Measurements from ENCODE around the gene ESAM. TPM values are rescaled to one million over a fixed set of nuclear protein-coding genes. Genes with fewer than 3 reads are reported as not detected.

The ESAM gene
- total RNA-seq, 1 experiment from 2014 or later = 5.3 TPM

- Mint-ChIP-seq H3K27me3 (ENCODE audit: insufficient read depth, unreplicated experiment) (no peaks in the 10 kb centered on the region), H3K36me3 (ENCODE audit: insufficient read depth, unreplicated experiment) (peaks cover under 1% of the 10 kb centered on the region), H3K9me3 (ENCODE audit: unreplicated experiment) (no peaks in the 10 kb centered on the region), H3K4me3 (ENCODE audit: unreplicated experiment) (no peak overlapping the region), H3K27ac (ENCODE audit: unreplicated experiment) (no peak overlapping the region), H3K4me1 (ENCODE audit: low read depth, unreplicated experiment) (peaks cover 18% of the 10 kb centered on the region)
- no peak overlapping the region for H3K4me3 ChIP-seq (ENCODE audit: low read depth, low read length)
- no peaks in the 10 kb centered on the region for H3K36me3 ChIP-seq (ENCODE audit: control insufficient read depth, insufficient read depth, low read length)
- intact Hi-C loops (cut with micrococcal nuclease; ENCODE audit: unreplicated experiment) = no loop called here
- H3K9me3 ChIP-seq = no peaks in the 10 kb centered on the region
- TF ChIP-seq, protein P1, sequence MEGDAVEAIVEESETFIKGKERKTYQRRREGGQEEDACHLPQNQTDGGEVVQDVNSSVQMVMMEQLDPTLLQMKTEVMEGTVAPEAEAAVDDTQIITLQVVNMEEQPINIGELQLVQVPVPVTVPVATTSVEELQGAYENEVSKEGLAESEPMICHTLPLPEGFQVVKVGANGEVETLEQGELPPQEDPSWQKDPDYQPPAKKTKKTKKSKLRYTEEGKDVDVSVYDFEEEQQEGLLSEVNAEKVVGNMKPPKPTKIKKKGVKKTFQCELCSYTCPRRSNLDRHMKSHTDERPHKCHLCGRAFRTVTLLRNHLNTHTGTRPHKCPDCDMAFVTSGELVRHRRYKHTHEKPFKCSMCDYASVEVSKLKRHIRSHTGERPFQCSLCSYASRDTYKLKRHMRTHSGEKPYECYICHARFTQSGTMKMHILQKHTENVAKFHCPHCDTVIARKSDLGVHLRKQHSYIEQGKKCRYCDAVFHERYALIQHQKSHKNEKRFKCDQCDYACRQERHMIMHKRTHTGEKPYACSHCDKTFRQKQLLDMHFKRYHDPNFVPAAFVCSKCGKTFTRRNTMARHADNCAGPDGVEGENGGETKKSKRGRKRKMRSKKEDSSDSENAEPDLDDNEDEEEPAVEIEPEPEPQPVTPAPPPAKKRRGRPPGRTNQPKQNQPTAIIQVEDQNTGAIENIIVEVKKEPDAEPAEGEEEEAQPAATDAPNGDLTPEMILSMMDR (IDR thresholded peaks at IDR 0.05; ENCODE audit: insufficient read depth in 1 of 2, low read depth in 1 of 2, low read length in 1 of 2, severe bottlenecking in 1 of 2, unreplicated experiment in 1 of 2) = no peak
- ChIA-PET CTCF (interaction anchor here (1.1 to 1.4 kb wide), 2 partner anchors 21 to 26 kb away, joined by 5 read pairs; no protein-coding TSS in a partner anchor), POLR2A (no interaction called here)
- no peak for DNase-seq
- H3K4me1 ChIP-seq = peaks cover 9% of the 10 kb centered on the region
- no peaks in the 10 kb centered on the region for H3K27me3 ChIP-seq (replicated peaks; ENCODE audit: control insufficient read depth, insufficient read depth, low read length)
- no TSS peak for BruUV-seq (replicated peaks)
Observed at GRCh38 chr11:124784051-124784450, 22.0 kb upstream of the ESAM start.

- no peaks in the 10 kb centered on the region for H3K9me3 Mint-ChIP-seq (ENCODE audit: unreplicated experiment)
- ChIA-PET POLR2A (no interaction called here), CTCF (interaction anchor here (0.5 to 1.4 kb wide), 2 partner anchors 20 to 172 kb away, joined by 3 to 5 read pairs; no protein-coding TSS in a partner anchor)
- intact Hi-C loops (cut with micrococcal nuclease; ENCODE audit: unreplicated experiment) = no loop called here
- no peak overlapping the region for H3K27ac Mint-ChIP-seq (ENCODE audit: unreplicated experiment)
- Histone ChIP-seq H3K9me3 (no peaks in the 10 kb centered on the region), H3K4me1 (peaks cover 9% of the 10 kb centered on the region), H3K4me3 (ENCODE audit: low read depth, low read length) (no peak overlapping the region), H3K36me3 (ENCODE audit: control insufficient read depth, insufficient read depth, low read length) (no peaks in the 10 kb centered on the region), H3K27me3 (replicated peaks; ENCODE audit: control insufficient read depth, insufficient read depth, low read length) (no peaks in the 10 kb centered on the region)
- TF ChIP-seq, protein P1 (IDR thresholded peaks at IDR 0.05; ENCODE audit: insufficient read depth in 1 of 2, low read depth in 1 of 2, low read length in 1 of 2, severe bottlenecking in 1 of 2, unreplicated experiment in 1 of 2) = no peak
- no peak overlapping the region for H3K4me3 Mint-ChIP-seq (ENCODE audit: unreplicated experiment)
- DNase-seq = no peak
- peaks cover 8% of the 10 kb centered on the region for H3K36me3 Mint-ChIP-seq (ENCODE audit: insufficient read depth, unreplicated experiment)
- H3K4me1 Mint-ChIP-seq (ENCODE audit: low read depth, unreplicated experiment) = peaks cover 25% of the 10 kb centered on the region
- no TSS peak for BruUV-seq (replicated peaks)
- H3K27me3 Mint-ChIP-seq (ENCODE audit: insufficient read depth, unreplicated experiment) = no peaks in the 10 kb centered on the region
Observed at GRCh38 chr11:124783002-124783401, 20.9 kb upstream of the ESAM start.

GRCh38 chr11:124779568-124779967 is 17.5 kb upstream of the ESAM start:
- Histone ChIP-seq H3K4me3 (ENCODE audit: low read depth, low read length) (no peak overlapping the region), H3K4me1 (peaks cover 9% of the 10 kb centered on the region; the same call in 1 of the 2 replicates), H3K9me3 (no peaks in the 10 kb centered on the region), H3K27me3 (replicated peaks; ENCODE audit: control insufficient read depth, insufficient read depth, low read length) (no peaks in the 10 kb centered on the region), H3K36me3 (ENCODE audit: control insufficient read depth, insufficient read depth, low read length) (no peaks in the 10 kb centered on the region)
- TF ChIP-seq, protein P1 (IDR thresholded peaks at IDR 0.05; ENCODE audit: insufficient read depth in 1 of 2, low read depth in 1 of 2, low read length in 1 of 2, severe bottlenecking in 1 of 2, unreplicated experiment in 1 of 2) = no peak
- H3K9me3 Mint-ChIP-seq (ENCODE audit: unreplicated experiment) = no peaks in the 10 kb centered on the region
- H3K36me3 Mint-ChIP-seq (ENCODE audit: insufficient read depth, unreplicated experiment) = peaks cover 32% of the 10 kb centered on the region
- peaks cover 17% of the 10 kb centered on the region for H3K4me1 Mint-ChIP-seq (ENCODE audit: low read depth, unreplicated experiment)
- H3K27ac Mint-ChIP-seq (ENCODE audit: unreplicated experiment) = no peak overlapping the region
- POLR2A ChIA-PET = no interaction called here
- no TSS peak for BruUV-seq (replicated peaks)
- H3K27me3 Mint-ChIP-seq (ENCODE audit: insufficient read depth, unreplicated experiment) = no peaks in the 10 kb centered on the region
- H3K4me3 Mint-ChIP-seq (ENCODE audit: unreplicated experiment) = no peak overlapping the region
- no peak for DNase-seq
- CTCF ChIA-PET = interaction anchor here (1.5 to 2.5 kb wide), 3 partner anchors 14 to 21 kb away, joined by 5 to 13 read pairs (median 10); no protein-coding TSS in a partner anchor
- intact Hi-C loops (cut with micrococcal nuclease; ENCODE audit: unreplicated experiment) = loop anchor here (2.0 kb wide), 2 partner anchors 13 to 17 kb away; partner anchors contain the start of gene ESAM
